Suprapubic skin (tissue), 4 donors: Measurements from ENCODE around the gene FAM167B.

Experiments used
- EP300 ChIP-seq: sonication (generic); formaldehyde crosslinking; IDR thresholded peaks from one replicate; pipeline ENCODE4 v1.6.1; 2017; ENCODE audit warnings: antibody characterized with exemption
- POLR2A ChIP-seq, 2 donors: fragments of 450-650 bp; IDR thresholded peaks; one replicate each; pipeline ENCODE4 v1.6.1; 2017; ENCODE audit warnings: antibody characterized with exemption in 2 of 2, mild to moderate bottlenecking in 2 of 2, moderate library complexity in 2 of 2
- POLR2AphosphoS5 ChIP-seq, 3 donors: sonication (generic); formaldehyde crosslinking; IDR thresholded peaks; one replicate each; pipeline ENCODE4 v1.6.1; 2017; ENCODE audit warnings: antibody characterized with exemption in 3 of 3
- TF ChIP-seq, protein P1 (sequence below), 2 donors: fragments of 200-600 bp in 1 of 2; fragments of 450-650 bp in 1 of 2; sonication (generic) in 1 of 2; IDR thresholded peaks; one replicate each; pipeline ENCODE4 v1.5.1; 2016 to 2019; ENCODE audit warnings: antibody characterized with exemption in 2 of 2, mild to moderate bottlenecking in 1 of 2, moderate library complexity in 1 of 2

DNA sequence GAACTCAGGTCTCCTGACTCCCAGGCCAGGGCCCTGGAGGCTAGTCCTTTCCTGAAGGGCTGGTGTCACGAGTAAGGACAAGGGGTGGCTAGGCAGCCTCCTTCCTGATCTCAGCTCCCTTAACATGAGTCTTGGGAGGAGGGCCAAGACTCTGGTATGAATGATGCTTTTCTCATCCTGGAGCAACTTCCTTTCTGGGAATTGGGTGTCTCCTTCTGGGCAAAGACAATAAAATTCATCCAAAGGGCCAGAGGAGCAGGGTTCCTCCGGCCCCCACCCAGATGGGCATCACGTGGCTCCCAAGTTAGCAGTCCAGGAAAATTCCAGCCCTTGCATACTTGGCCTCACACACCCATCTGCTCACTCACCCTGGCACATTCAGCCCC lies at the start of gene FAM167B:
- TF ChIP-seq, protein P1, sequence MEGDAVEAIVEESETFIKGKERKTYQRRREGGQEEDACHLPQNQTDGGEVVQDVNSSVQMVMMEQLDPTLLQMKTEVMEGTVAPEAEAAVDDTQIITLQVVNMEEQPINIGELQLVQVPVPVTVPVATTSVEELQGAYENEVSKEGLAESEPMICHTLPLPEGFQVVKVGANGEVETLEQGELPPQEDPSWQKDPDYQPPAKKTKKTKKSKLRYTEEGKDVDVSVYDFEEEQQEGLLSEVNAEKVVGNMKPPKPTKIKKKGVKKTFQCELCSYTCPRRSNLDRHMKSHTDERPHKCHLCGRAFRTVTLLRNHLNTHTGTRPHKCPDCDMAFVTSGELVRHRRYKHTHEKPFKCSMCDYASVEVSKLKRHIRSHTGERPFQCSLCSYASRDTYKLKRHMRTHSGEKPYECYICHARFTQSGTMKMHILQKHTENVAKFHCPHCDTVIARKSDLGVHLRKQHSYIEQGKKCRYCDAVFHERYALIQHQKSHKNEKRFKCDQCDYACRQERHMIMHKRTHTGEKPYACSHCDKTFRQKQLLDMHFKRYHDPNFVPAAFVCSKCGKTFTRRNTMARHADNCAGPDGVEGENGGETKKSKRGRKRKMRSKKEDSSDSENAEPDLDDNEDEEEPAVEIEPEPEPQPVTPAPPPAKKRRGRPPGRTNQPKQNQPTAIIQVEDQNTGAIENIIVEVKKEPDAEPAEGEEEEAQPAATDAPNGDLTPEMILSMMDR (IDR thresholded peaks at IDR 0.05): no peak
- TF ChIP-seq POLR2A (IDR thresholded peaks at IDR 0.05) (no peak), EP300 (no peak), POLR2AphosphoS5 (IDR thresholded peaks at IDR 0.05) (no peak)
